HepG2 (cell line): ENCODE results near the gene TRIM72.

Source experiments
- CAMTA2 ChIP-seq: sonication (generic); formaldehyde crosslinking; IDR thresholded peaks from 2 replicates; pipeline ENCODE4 v1.4.0; 2020; ENCODE audit warnings: mild to moderate bottlenecking, missing genetic modification reagents, borderline replicate concordance
- CHCHD3 ChIP-seq: sonication (generic); formaldehyde crosslinking; IDR thresholded peaks from 2 replicates; pipeline ENCODE4 v1.8.0; 2022; ENCODE audit warnings: mild to moderate bottlenecking, missing genetic modification reagents, moderate library complexity
- CREB1 ChIP-seq, 2 experiments: fragments of 450-650 bp in 1 of 2; IDR thresholded peaks; 2 replicates each; pipeline ENCODE4 v1.6.1; 2016 to 2017; ENCODE audit warnings: control low read depth in 1 of 2, mild to moderate bottlenecking in 1 of 2, missing compliant biosample characterization in 1 of 2, missing genetic modification characterization in 1 of 2
- CTCF ChIP-seq: sonication (generic); formaldehyde crosslinking; IDR thresholded peaks from 2 replicates; pipeline ENCODE4 v1.5.0; 2020; ENCODE audit warnings: mild to moderate bottlenecking, missing genetic modification reagents, moderate library complexity
- EZH2 ChIP-seq: conservative IDR thresholded peaks from 2 replicates; pipeline ENCODE4 v1.6.1; 2012; ENCODE audit warnings: mild to moderate bottlenecking, low read depth, low read length, moderate library complexity
- IRF2 ChIP-seq: IDR thresholded peaks from 2 replicates; pipeline ENCODE4 v1.6.1; 2018; ENCODE audit warnings: missing genetic modification reagents, missing compliant biosample characterization
- IRX3 ChIP-seq: sonication (generic); formaldehyde crosslinking; IDR thresholded peaks from 2 replicates; pipeline ENCODE4 v1.8.1; 2023; ENCODE audit warnings: mild to moderate bottlenecking, low read depth, missing genetic modification reagents, borderline replicate concordance
- POLR2A ChIP-seq, 2 experiments: IDR thresholded peaks; 2 replicates each; pipeline ENCODE4 v1.6.1; 2011; ENCODE audit warnings: low read depth in 2 of 2, low read length in 2 of 2, mild to moderate bottlenecking in 1 of 2, moderate library complexity in 1 of 2; ENCODE audit not compliant: insufficient read depth in 1 of 2
- REST ChIP-seq, 2 experiments: IDR thresholded peaks; 2 replicates each; pipeline ENCODE4 v1.6.1; 2011 to 2012; ENCODE audit warnings: low read length in 2 of 2, borderline replicate concordance in 1 of 2, low read depth in 1 of 2, mild to moderate bottlenecking in 1 of 2, moderate library complexity in 1 of 2
- SP2 ChIP-seq: sonication (generic); formaldehyde crosslinking; IDR thresholded peaks from 2 replicates; pipeline ENCODE4 v1.5.1; 2020; ENCODE audit warnings: mild to moderate bottlenecking, missing genetic modification reagents
- U2AF2 ChIP-seq: fragments of 200-400 bp; formaldehyde crosslinking; IDR thresholded peaks from 2 replicates; pipeline ENCODE4 v1.6.1; 2017; ENCODE audit warnings: low read depth, mild to moderate bottlenecking, low read length
- ZBTB1 ChIP-seq: sonication (generic); formaldehyde crosslinking; IDR thresholded peaks from 2 replicates; pipeline ENCODE4 v1.4.0; 2020; ENCODE audit warnings: missing genetic modification reagents, borderline replicate concordance
- ZNF614 ChIP-seq: IDR thresholded peaks from 2 replicates; pipeline ENCODE4 v1.6.1; 2018; ENCODE audit warnings: missing biosample characterization, missing genetic modification reagents, inconsistent platforms, borderline replicate concordance

- TF ChIP-seq ZBTB1 (no peak), SP2 (CRISPR knock-in tag) (no peak), IRF2 (no peak), IRX3 (CRISPR knock-in tag) (no peak), POLR2A (IDR thresholded peaks at IDR 0.05; ENCODE audit: insufficient read depth in 1 of 2, low read depth in 2 of 2, low read length in 2 of 2) (peak in 1 of 2 experiments; percentile 38; a peak in 1 of 4 replicates), CAMTA2 (CRISPR knock-in tag) (no peak), CTCF (no peak), CREB1 (IDR thresholded peaks at IDR 0.05) (no peak), CREB1 (CRISPR knock-in tag; IDR thresholded peaks at IDR 0.05) (no peak), U2AF2 (no peak), EZH2 (no peak), REST (IDR thresholded peaks at IDR 0.05; ENCODE audit: borderline replicate concordance in 1 of 2, low read depth in 1 of 2, low read length in 2 of 2) (no peak), ZNF614 (CRISPR knock-in tag) (no peak), CHCHD3 (no peak)
Observed at GRCh38 chr16:31187808-31188189, 26.1 kb upstream of the TRIM72 start.
